GM12892 (cell line): ENCODE results near the gene CACNA1C.

Source experiments
- POLR2A ChIP-seq: IDR thresholded peaks from 2 replicates; pipeline ENCODE4 v1.6.1; 2011; ENCODE audit warnings: low read depth, low read length, control low read depth
- POLR2AphosphoS5 ChIP-seq: IDR thresholded peaks from 2 replicates; pipeline ENCODE4 v1.6.1; 2011; ENCODE audit warnings: low read depth, low read length, control low read depth
- TAF1 ChIP-seq: IDR thresholded peaks from 2 replicates; pipeline ENCODE4 v1.6.1; 2011; ENCODE audit warnings: low read depth, mild to moderate bottlenecking, control low read depth, low read length, borderline replicate concordance

- TF ChIP-seq POLR2A: no peak
- TF ChIP-seq POLR2AphosphoS5: no peak
- TF ChIP-seq TAF1: no peak
Measured at GRCh38 chr12:2583091-2583497, 530.3 kb downstream of the CACNA1C start.
